ENCODE results near the gene RNF225. TPM values are rescaled to one million over a fixed set of nuclear protein-coding genes. Genes with fewer than 3 reads are reported as not detected.

Gene RNF225
- total and polyA plus RNA-seq, 2 of the 13 experiments (the other 11 are each of a cell fraction or from before 2014, with no cell fraction given), result not detected

DNA sequence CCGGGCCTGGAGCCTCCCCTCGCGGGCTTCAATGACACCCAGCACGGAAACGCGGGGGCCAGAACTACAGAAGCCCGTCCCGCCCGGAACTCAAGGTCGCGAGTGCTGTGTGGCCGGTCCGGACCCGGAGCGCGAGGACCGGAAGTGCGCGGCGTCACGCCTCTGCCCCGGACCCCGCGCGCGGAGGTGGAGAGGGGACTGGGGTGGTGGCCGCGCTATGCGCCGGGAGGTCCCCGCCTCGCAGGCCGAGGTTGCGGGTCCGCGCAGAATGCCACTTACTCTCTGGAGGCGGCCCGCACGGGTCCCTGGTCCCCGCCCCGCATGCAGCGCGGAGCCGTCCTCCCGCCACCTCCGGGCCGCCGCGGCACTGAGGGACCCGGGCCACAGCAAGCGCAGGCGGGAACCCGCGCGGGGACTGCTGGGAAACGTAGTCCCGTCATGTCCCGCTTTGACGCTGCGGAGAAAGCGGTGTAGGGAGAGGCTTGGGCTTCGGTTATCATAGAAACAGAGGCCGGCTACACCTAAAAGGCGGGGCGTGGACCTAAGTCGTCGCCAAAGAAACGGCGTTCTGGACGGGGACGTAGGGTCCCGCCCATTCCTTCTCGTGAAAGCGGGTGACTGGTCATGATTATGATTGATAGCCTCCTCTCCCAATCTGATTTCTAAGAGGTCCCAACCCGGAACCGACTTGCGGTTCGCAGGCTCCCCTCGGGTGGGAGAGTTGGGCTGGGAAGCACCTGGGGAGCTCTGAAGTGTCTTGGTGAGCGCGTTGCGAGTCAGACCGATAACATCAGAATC, 14.6 kb upstream of the RNF225 start, which contains the start of gene ZNF837 (continued):
- TF ChIP-seq ZNF333 (CRISPR knock-in tag; IDR thresholded peaks at IDR 0.05; ENCODE audit: borderline replicate concordance) (peak; percentile 90), HOXA3 (CRISPR knock-in tag; IDR thresholded peaks at IDR 0.05) (peak; percentile 96), ZSCAN30 (CRISPR knock-in tag; IDR thresholded peaks at IDR 0.05) (peak; percentile 93; the same call in 1 of the 2 replicates), SSRP1 (CRISPR knock-in tag; IDR thresholded peaks at IDR 0.05) (no peak), ZMAT3 (CRISPR knock-in tag; conservative IDR thresholded peaks at IDR 0.05) (peak; percentile 97), ELF3 (CRISPR knock-in tag; IDR thresholded peaks at IDR 0.05) (peak; percentile 86), ZKSCAN1 (IDR thresholded peaks at IDR 0.05; ENCODE audit: low read length) (no peak), RBM39 (IDR thresholded peaks at IDR 0.05; ENCODE audit: low read depth, low read length, poor library complexity, severe bottlenecking) (peak; percentile 92), ZNF83 (CRISPR knock-in tag; IDR thresholded peaks at IDR 0.05; ENCODE audit: borderline replicate concordance) (no peak), POLR2AphosphoS5 (IDR thresholded peaks at IDR 0.05; ENCODE audit: low read depth, low read length) (peak; percentile 60; the same call in 1 of the 2 replicates), FOXM1 (CRISPR knock-in tag; IDR thresholded peaks at IDR 0.05) (0 out of 2 replicates have a peak, but pooled peaks have one; percentile 38)
- TF ChIP-seq, protein P1, sequence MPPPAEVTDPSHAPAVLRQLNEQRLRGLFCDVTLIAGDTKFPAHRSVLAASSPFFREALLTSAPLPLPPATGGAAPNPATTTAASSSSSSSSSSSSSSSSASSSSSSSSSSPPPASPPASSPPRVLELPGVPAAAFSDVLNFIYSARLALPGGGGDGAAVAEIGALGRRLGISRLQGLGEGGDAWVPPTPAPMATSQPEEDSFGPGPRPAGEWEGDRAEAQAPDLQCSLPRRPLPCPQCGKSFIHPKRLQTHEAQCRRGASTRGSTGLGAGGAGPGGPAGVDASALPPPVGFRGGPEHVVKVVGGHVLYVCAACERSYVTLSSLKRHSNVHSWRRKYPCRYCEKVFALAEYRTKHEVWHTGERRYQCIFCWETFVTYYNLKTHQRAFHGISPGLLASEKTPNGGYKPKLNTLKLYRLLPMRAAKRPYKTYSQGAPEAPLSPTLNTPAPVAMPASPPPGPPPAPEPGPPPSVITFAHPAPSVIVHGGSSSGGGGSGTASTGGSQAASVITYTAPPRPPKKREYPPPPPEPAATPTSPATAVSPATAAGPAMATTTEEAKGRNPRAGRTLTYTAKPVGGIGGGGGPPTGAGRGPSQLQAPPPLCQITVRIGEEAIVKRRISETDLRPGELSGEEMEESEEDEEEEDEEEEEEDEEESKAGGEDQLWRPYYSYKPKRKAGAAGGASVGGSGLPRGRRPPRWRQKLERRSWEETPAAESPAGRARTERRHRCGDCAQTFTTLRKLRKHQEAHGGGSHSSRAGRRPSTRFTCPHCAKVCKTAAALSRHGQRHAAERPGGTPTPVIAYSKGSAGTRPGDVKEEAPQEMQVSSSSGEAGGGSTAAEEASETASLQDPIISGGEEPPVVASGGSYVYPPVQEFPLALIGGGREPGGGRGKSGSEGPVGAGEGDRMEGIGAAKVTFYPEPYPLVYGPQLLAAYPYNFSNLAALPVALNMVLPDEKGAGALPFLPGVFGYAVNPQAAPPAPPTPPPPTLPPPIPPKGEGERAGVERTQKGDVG (CRISPR knock-in tag; IDR thresholded peaks at IDR 0.05; ENCODE audit: borderline replicate concordance), result no peak
- TF ChIP-seq, protein P2, sequence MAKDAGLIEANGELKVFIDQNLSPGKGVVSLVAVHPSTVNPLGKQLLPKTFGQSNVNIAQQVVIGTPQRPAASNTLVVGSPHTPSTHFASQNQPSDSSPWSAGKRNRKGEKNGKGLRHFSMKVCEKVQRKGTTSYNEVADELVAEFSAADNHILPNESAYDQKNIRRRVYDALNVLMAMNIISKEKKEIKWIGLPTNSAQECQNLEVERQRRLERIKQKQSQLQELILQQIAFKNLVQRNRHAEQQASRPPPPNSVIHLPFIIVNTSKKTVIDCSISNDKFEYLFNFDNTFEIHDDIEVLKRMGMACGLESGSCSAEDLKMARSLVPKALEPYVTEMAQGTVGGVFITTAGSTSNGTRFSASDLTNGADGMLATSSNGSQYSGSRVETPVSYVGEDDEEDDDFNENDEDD (CRISPR knock-in tag; IDR thresholded peaks at IDR 0.05; ENCODE audit: borderline replicate concordance), result peak; percentile 88
- TF ChIP-seq, protein P3, sequence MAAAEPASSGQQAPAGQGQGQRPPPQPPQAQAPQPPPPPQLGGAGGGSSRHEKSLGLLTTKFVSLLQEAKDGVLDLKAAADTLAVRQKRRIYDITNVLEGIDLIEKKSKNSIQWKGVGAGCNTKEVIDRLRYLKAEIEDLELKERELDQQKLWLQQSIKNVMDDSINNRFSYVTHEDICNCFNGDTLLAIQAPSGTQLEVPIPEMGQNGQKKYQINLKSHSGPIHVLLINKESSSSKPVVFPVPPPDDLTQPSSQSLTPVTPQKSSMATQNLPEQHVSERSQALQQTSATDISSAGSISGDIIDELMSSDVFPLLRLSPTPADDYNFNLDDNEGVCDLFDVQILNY (CRISPR knock-in tag; conservative IDR thresholded peaks at IDR 0.05), result 0 out of 2 replicates have a peak, but pooled peaks have one; percentile 27
- TF ChIP-seq, protein P4, sequence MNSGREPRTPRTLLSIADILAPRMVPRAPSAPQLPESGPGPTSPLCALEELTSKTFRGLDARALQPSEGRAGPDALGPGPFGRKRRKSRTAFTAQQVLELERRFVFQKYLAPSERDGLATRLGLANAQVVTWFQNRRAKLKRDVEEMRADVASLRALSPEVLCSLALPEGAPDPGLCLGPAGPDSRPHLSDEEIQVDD (CRISPR knock-in tag; IDR thresholded peaks at IDR 0.05; ENCODE audit: borderline replicate concordance), result peak; percentile 89; the same call in 1 of the 2 replicates
- TF ChIP-seq, protein P5, sequence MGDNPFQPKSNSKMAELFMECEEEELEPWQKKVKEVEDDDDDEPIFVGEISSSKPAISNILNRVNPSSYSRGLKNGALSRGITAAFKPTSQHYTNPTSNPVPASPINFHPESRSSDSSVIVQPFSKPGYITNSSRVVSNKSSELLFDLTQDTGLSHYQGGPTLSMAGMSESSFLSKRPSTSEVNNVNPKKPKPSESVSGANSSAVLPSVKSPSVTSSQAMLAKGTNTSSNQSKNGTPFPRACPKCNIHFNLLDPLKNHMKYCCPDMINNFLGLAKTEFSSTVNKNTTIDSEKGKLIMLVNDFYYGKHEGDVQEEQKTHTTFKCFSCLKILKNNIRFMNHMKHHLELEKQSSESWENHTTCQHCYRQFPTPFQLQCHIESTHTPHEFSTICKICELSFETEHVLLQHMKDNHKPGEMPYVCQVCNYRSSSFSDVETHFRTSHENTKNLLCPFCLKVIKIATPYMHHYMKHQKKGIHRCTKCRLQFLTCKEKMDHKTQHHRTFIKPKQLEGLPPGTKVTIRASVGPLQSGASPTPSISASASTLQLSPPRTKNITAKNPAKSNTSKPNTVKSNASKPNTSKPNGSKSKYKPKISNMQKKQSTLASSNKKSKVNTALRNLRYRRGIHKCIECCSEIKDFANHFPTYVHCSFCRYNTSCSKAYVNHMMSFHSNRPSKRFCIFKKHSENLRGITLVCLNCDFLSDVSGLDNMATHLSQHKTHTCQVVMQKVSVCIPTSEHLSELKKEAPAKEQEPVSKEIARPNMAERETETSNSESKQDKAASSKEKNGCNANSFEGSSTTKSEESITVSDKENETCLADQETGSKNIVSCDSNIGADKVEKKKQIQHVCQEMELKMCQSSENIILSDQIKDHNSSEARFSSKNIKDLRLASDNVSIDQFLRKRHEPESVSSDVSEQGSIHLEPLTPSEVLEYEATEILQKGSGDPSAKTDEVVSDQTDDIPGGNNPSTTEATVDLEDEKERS (CRISPR knock-in tag; IDR thresholded peaks at IDR 0.05), result peak; percentile 33; the same call in 1 of the 2 replicates
- TF ChIP-seq, protein P6, sequence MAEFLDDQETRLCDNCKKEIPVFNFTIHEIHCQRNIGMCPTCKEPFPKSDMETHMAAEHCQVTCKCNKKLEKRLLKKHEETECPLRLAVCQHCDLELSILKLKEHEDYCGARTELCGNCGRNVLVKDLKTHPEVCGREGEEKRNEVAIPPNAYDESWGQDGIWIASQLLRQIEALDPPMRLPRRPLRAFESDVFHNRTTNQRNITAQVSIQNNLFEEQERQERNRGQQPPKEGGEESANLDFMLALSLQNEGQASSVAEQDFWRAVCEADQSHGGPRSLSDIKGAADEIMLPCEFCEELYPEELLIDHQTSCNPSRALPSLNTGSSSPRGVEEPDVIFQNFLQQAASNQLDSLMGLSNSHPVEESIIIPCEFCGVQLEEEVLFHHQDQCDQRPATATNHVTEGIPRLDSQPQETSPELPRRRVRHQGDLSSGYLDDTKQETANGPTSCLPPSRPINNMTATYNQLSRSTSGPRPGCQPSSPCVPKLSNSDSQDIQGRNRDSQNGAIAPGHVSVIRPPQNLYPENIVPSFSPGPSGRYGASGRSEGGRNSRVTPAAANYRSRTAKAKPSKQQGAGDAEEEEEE (CRISPR knock-in tag; IDR thresholded peaks at IDR 0.05; ENCODE audit: borderline replicate concordance), result peak; percentile 92; the same call in 1 of the 2 replicates
